HG03432 (cell line): ENCODE measurements around the gene SULT2B1.

ENCODE experiments used
- ATAC-seq: cut with Tn5 transposase; IDR thresholded peaks from one replicate; pipeline ENCODE4 v1.9.1; 2021; ENCODE audit warnings: mild to moderate bottlenecking, moderate library complexity; ENCODE audit not compliant: unreplicated experiment

SULT2B1 gene

GRCh38 chr19:48633148-48634035 lies 81.4 kb downstream of the SULT2B1 start:
- ATAC-seq: no peak

GRCh38 chr19:48634036-48634342 lies 82.0 kb downstream of the SULT2B1 start:
- no peak for ATAC-seq

- peak; percentile 28 for ATAC-seq
Measured at GRCh38 chr19:48634424-48635262, 82.7 kb downstream of the SULT2B1 start.

- no peak for ATAC-seq
Measured at GRCh38 chr19:48635263-48635965, 83.4 kb downstream of the SULT2B1 start.

GRCh38 chr19:48635966-48636858 lies 84.2 kb downstream of the SULT2B1 start:
- no peak for ATAC-seq

- ATAC-seq: peak; percentile 0
Measured at GRCh38 chr19:48636859-48637448, 85.0 kb downstream of the SULT2B1 start, which contains the start of gene DBP. Gene DBP (minus strand): TSS chr19:48637379. CDS start chr19:48636994, 385 bp downstream.

GRCh38 chr19:48637449-48637947 lies 85.5 kb downstream of the SULT2B1 start:
- ATAC-seq: peak; percentile 75

- peak; percentile 13 for ATAC-seq
Measured at GRCh38 chr19:48637948-48638830, 86.2 kb downstream of the SULT2B1 start.

- no peak for ATAC-seq
Measured at GRCh38 chr19:48638831-48639381, 86.9 kb downstream of the SULT2B1 start.

- ATAC-seq: no peak
Measured at GRCh38 chr19:48639483-48640375, 87.8 kb downstream of the SULT2B1 start.

GRCh38 chr19:48641850-48642249 lies 89.9 kb downstream of the SULT2B1 start:
- ATAC-seq: no peak

GRCh38 chr19:48642862-48643261 lies 90.9 kb downstream of the SULT2B1 start:
- ATAC-seq: no peak

- ATAC-seq: no peak
Measured at GRCh38 chr19:48644355-48644754, 92.4 kb downstream of the SULT2B1 start.

GRCh38 chr19:48644839-48645619 lies 93.1 kb downstream of the SULT2B1 start:
- ATAC-seq: no peak

- ATAC-seq: no peak
Measured at GRCh38 chr19:48645620-48646000, 93.6 kb downstream of the SULT2B1 start.

- ATAC-seq: peak; percentile 72
Measured at GRCh38 chr19:48646001-48646721, 94.2 kb downstream of the SULT2B1 start, which contains the start of gene CA11. Gene CA11 (minus strand): TSS chr19:48646187. CDS start chr19:48645632, 555 bp downstream.
